ENCODE data around the gene GART. TPM values are rescaled to one million over a fixed set of nuclear protein-coding genes. Genes with fewer than 3 reads are reported as not detected.
A peak's percentile ranks its signal among the peaks of the same experiment; 100 is the strongest.

The GART gene
- total and polyA plus RNA-seq, 10 of the 15 experiments (the other 5 are each of a cell fraction or from before 2014, with no cell fraction given) = 44.7 to 178 (median 106) TPM

DNA sequence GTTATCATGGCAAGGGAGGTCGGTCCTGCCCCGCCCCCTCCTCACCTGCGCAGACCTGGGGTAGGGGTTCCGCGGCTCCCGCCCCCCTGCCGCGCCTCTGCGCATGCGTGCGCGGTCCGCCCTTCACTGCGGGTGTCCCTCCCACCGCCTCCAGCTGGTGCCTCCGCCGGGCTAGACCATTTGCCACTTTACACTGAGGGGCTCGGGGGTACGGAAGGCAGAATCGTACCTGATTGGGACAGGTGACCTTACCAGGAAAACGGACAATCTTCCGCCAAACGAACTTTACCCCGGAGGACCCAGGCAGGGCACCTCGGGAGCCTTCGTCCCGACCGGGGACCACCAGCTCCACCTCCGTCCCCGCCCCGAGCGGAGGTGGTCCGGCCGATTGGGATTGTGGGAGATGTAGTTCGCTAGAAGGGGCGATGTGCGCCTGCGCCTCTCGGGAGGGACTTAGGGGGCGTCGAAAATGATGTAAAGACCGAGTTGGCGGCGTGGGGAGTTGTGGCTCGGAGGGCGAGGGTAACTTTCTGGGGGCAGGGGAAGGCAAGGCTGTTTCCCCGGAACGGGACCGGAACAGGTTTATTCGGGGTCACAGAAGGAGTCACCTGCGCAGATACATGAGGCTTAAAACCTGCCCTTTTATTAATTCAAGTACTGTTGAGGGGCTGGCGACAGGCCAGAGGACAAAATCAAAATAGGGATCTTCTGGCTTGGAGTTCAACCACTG is 50.4 kb downstream of the GART start, which contains the start of gene DNAJC28 (continued):
- TF ChIP-seq, protein P1, sequence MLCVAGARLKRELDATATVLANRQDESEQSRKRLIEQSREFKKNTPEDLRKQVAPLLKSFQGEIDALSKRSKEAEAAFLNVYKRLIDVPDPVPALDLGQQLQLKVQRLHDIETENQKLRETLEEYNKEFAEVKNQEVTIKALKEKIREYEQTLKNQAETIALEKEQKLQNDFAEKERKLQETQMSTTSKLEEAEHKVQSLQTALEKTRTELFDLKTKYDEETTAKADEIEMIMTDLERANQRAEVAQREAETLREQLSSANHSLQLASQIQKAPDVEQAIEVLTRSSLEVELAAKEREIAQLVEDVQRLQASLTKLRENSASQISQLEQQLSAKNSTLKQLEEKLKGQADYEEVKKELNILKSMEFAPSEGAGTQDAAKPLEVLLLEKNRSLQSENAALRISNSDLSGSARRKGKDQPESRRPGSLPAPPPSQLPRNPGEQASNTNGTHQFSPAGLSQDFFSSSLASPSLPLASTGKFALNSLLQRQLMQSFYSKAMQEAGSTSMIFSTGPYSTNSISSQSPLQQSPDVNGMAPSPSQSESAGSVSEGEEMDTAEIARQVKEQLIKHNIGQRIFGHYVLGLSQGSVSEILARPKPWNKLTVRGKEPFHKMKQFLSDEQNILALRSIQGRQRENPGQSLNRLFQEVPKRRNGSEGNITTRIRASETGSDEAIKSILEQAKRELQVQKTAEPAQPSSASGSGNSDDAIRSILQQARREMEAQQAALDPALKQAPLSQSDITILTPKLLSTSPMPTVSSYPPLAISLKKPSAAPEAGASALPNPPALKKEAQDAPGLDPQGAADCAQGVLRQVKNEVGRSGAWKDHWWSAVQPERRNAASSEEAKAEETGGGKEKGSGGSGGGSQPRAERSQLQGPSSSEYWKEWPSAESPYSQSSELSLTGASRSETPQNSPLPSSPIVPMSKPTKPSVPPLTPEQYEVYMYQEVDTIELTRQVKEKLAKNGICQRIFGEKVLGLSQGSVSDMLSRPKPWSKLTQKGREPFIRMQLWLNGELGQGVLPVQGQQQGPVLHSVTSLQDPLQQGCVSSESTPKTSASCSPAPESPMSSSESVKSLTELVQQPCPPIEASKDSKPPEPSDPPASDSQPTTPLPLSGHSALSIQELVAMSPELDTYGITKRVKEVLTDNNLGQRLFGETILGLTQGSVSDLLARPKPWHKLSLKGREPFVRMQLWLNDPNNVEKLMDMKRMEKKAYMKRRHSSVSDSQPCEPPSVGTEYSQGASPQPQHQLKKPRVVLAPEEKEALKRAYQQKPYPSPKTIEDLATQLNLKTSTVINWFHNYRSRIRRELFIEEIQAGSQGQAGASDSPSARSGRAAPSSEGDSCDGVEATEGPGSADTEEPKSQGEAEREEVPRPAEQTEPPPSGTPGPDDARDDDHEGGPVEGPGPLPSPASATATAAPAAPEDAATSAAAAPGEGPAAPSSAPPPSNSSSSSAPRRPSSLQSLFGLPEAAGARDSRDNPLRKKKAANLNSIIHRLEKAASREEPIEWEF (IDR thresholded peaks at IDR 0.05; ENCODE audit: insufficient replicate concordance, low read depth, low read length) = no peak
- TF ChIP-seq, protein P2, sequence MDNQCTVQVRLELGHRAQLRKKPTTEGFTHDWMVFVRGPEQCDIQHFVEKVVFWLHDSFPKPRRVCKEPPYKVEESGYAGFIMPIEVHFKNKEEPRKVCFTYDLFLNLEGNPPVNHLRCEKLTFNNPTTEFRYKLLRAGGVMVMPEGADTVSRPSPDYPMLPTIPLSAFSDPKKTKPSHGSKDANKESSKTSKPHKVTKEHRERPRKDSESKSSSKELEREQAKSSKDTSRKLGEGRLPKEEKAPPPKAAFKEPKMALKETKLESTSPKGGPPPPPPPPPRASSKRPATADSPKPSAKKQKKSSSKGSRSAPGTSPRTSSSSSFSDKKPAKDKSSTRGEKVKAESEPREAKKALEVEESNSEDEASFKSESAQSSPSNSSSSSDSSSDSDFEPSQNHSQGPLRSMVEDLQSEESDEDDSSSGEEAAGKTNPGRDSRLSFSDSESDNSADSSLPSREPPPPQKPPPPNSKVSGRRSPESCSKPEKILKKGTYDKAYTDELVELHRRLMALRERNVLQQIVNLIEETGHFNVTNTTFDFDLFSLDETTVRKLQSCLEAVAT (IDR thresholded peaks at IDR 0.05) = peak; percentile 26; the same call in 1 of the 2 replicates
- peak; percentile 79; the same call in 1 of the 2 replicates for TF ChIP-seq SIN3A (IDR thresholded peaks at IDR 0.05; ENCODE audit: low read depth, low read length)
- TF ChIP-seq FOS (IDR thresholded peaks at IDR 0.05; ENCODE audit: borderline replicate concordance, extremely low read depth, insufficient read length) = no peak
- no peak for TF ChIP-seq NFYA (IDR thresholded peaks at IDR 0.05; ENCODE audit: borderline replicate concordance, low read depth, low read length)
- TF ChIP-seq, protein P3, sequence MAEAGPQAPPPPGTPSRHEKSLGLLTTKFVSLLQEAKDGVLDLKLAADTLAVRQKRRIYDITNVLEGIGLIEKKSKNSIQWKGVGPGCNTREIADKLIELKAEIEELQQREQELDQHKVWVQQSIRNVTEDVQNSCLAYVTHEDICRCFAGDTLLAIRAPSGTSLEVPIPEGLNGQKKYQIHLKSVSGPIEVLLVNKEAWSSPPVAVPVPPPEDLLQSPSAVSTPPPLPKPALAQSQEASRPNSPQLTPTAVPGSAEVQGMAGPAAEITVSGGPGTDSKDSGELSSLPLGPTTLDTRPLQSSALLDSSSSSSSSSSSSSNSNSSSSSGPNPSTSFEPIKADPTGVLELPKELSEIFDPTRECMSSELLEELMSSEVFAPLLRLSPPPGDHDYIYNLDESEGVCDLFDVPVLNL (IDR thresholded peaks at IDR 0.05; ENCODE audit: low read depth, low read length) = no peak
- TF ChIP-seq, protein P4, sequence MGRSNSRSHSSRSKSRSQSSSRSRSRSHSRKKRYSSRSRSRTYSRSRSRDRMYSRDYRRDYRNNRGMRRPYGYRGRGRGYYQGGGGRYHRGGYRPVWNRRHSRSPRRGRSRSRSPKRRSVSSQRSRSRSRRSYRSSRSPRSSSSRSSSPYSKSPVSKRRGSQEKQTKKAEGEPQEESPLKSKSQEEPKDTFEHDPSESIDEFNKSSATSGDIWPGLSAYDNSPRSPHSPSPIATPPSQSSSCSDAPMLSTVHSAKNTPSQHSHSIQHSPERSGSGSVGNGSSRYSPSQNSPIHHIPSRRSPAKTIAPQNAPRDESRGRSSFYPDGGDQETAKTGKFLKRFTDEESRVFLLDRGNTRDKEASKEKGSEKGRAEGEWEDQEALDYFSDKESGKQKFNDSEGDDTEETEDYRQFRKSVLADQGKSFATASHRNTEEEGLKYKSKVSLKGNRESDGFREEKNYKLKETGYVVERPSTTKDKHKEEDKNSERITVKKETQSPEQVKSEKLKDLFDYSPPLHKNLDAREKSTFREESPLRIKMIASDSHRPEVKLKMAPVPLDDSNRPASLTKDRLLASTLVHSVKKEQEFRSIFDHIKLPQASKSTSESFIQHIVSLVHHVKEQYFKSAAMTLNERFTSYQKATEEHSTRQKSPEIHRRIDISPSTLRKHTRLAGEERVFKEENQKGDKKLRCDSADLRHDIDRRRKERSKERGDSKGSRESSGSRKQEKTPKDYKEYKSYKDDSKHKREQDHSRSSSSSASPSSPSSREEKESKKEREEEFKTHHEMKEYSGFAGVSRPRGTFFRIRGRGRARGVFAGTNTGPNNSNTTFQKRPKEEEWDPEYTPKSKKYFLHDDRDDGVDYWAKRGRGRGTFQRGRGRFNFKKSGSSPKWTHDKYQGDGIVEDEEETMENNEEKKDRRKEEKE (IDR thresholded peaks at IDR 0.05) = peak; percentile 90
- TF ChIP-seq CEBPB (IDR thresholded peaks at IDR 0.05; ENCODE audit: borderline replicate concordance in 1 of 2, low read depth in 2 of 2, low read length in 2 of 2) = no peak
- no peak for TF ChIP-seq TAF1 (IDR thresholded peaks at IDR 0.05; ENCODE audit: borderline replicate concordance, low read depth, low read length)
- TF ChIP-seq TCF12 (IDR thresholded peaks at IDR 0.05; ENCODE audit: low read depth, low read length) = peak; percentile 60; the same call in 1 of the 2 replicates
- TF ChIP-seq BACH1 (IDR thresholded peaks at IDR 0.05; ENCODE audit: borderline replicate concordance) = no peak
- no peak for TF ChIP-seq GABPA (IDR thresholded peaks at IDR 0.05; ENCODE audit: low read depth)
- no peak for TF ChIP-seq BCL11A (IDR thresholded peaks at IDR 0.05; ENCODE audit: low read depth, low read length)
- 0 out of 2 replicates have a peak, but pooled peaks have one; percentile 37 for TF ChIP-seq TBL1XR1 (IDR thresholded peaks at IDR 0.05; ENCODE audit: low read depth, low read length)
- TF ChIP-seq, protein P5, sequence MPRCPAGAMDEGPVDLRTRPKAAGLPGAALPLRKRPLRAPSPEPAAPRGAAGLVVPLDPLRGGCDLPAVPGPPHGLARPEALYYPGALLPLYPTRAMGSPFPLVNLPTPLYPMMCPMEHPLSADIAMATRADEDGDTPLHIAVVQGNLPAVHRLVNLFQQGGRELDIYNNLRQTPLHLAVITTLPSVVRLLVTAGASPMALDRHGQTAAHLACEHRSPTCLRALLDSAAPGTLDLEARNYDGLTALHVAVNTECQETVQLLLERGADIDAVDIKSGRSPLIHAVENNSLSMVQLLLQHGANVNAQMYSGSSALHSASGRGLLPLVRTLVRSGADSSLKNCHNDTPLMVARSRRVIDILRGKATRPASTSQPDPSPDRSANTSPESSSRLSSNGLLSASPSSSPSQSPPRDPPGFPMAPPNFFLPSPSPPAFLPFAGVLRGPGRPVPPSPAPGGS (IDR thresholded peaks at IDR 0.05; ENCODE audit: borderline replicate concordance, insufficient read depth, low read depth, low read length, poor library complexity, severe bottlenecking) = no peak
- 0 out of 2 replicates have a peak, but pooled peaks have one; percentile 29 for TF ChIP-seq CREM (IDR thresholded peaks at IDR 0.05; ENCODE audit: low read depth)

Measured in GM12878 (cell line).